Testis (tissue), 2 donors: ENCODE measurements around the gene FOXK2.

Experiments
- CTCF ChIP-seq, 3 experiments: fragments of 450-650 bp in 2 of 3; fragments of 200-600 bp in 1 of 3; sonication (generic) in 1 of 3; IDR thresholded peaks; one replicate each; pipeline ENCODE4 v1.5.1; 2016 to 2019; ENCODE audit warnings: antibody characterized with exemption in 3 of 3, mild to moderate bottlenecking in 2 of 3, moderate library complexity in 1 of 3
- POLR2A ChIP-seq: fragments of 450-650 bp; IDR thresholded peaks from one replicate; pipeline ENCODE4 v1.6.1; 2017; ENCODE audit warnings: antibody characterized with exemption, mild to moderate bottlenecking, moderate library complexity

GRCh38 chr17:82563318-82563717 lies 43.8 kb downstream of the FOXK2 start:
- TF ChIP-seq CTCF (IDR thresholded peaks at IDR 0.05): no peak
- no peak for TF ChIP-seq POLR2A
